Measurements from ENCODE around the gene SCG5.

SCG5 gene

GRCh38 chr15:32636908-32637567 lies 4.5 kb upstream of the SCG5 start:
- no peaks in the 10 kb centered on the region for H3K9me3 ChIP-seq (replicated peaks in 1 of 11)
- H3K4me3 ChIP-seq, result no peak overlapping the region
- H3K4me2 ChIP-seq, result peak overlapping the region; percentile 4 to 68 (median 53)
- peak overlapping the region in 2 of 11 experiments; percentile 4 to 53; a peak in 2 of 22 replicates for H3K9ac ChIP-seq
- H3K36me3 ChIP-seq, result peaks cover 0 to 100% (median 82%) of the 10 kb centered on the region in 11 experiments; a peak in 19 of 22 replicates
- H4K20me1 ChIP-seq, result peaks cover 0 to 12% (median 0%) of the 10 kb centered on the region in 11 experiments; a peak in 4 of 22 replicates
- peak overlapping the region in 7 of 11 experiments; percentile 7 to 37 (median 21); a peak in 8 of 22 replicates for H3K27ac ChIP-seq
- H3K4me1 ChIP-seq, result peaks cover 15 to 43% (median 37%) of the 10 kb centered on the region in 10 experiments; a peak in 19 of 20 replicates
- no peak for TF ChIP-seq Cebpa-rat (IDR thresholded peaks at IDR 0.05)
- no peaks in the 10 kb centered on the region for H3K27me3 ChIP-seq

- Histone ChIP-seq H3K9ac (no peak overlapping the region), H3K4me3 (no peak overlapping the region), H3K4me1 (peaks cover 15 to 43% (median 37%) of the 10 kb centered on the region in 10 experiments; a peak in 19 of 20 replicates), H3K27ac (peak overlapping the region in 4 of 11 experiments; percentile 7 to 37 (median 16); a peak in 3 of 22 replicates), H3K36me3 (peaks cover 0 to 93% (median 80%) of the 10 kb centered on the region in 11 experiments; a peak in 19 of 22 replicates), H3K4me2 (peak overlapping the region; percentile 4 to 68 (median 53); a peak in 20 of 22 replicates), H3K9me3 (replicated peaks in 1 of 11) (no peaks in the 10 kb centered on the region), H4K20me1 (peaks cover 0 to 12% (median 0%) of the 10 kb centered on the region in 11 experiments; a peak in 4 of 22 replicates), H3K27me3 (no peaks in the 10 kb centered on the region)
- no peak for TF ChIP-seq Cebpa-rat (IDR thresholded peaks at IDR 0.05)
Observed at GRCh38 chr15:32637704-32638103, 3.8 kb upstream of the SCG5 start.

- Histone ChIP-seq H3K4me2 (no peak overlapping the region), H3K9me3 (replicated peaks in 1 of 11) (no peaks in the 10 kb centered on the region), H4K20me1 (peaks cover 0 to 16% (median 0%) of the 10 kb centered on the region in 11 experiments; a peak in 3 of 22 replicates), H3K27ac (no peak overlapping the region), H3K4me1 (peaks cover 0 to 3% (median 0%) of the 10 kb centered on the region in 10 experiments; a peak in 5 of 20 replicates), H3K36me3 (peaks cover 0 to 91% (median 72%) of the 10 kb centered on the region in 11 experiments; a peak in 19 of 22 replicates), H3K9ac (no peak overlapping the region), H3K27me3 (no peaks in the 10 kb centered on the region), H3K4me3 (no peak overlapping the region)
- TF ChIP-seq Cebpa-rat (IDR thresholded peaks at IDR 0.05), result no peak
Observed at GRCh38 chr15:32642667-32643435, 1.3 kb downstream of the SCG5 start.

DNA sequence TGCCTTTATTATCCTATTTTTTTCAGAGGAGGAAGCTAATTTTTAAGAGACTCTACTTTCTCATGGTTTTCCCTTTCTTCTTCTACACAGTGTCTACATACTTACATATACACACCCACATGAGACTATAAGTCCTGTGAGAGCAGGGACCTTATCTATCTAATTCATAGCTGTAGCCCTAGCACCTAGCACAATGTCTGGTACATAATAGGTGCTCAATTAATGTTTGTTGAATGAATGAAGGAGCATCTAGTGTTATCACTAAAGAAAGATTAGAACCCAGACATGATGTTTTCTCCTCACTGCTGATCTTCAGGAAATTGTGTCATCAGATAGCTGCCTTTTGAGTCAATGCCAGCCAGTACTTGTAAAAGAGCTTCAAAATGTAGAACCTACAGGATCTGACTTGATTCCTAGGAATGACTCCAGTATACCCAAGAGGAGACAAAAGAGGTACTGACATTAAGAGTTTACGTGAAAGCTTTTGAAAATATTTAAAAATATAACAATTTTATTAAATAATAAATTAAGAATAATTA lies 2.5 kb downstream of the SCG5 start:
- Histone ChIP-seq H3K9me3 (replicated peaks in 1 of 11) (no peaks in the 10 kb centered on the region), H3K4me2 (no peak overlapping the region), H3K36me3 (peaks cover 0 to 91% (median 72%) of the 10 kb centered on the region in 11 experiments; a peak in 19 of 22 replicates), H3K27me3 (no peaks in the 10 kb centered on the region), H3K4me1 (no peaks in the 10 kb centered on the region), H3K9ac (no peak overlapping the region), H3K4me3 (no peak overlapping the region), H4K20me1 (peaks cover 0 to 16% (median 0%) of the 10 kb centered on the region in 11 experiments; a peak in 3 of 22 replicates), H3K27ac (no peak overlapping the region)
- TF ChIP-seq Cebpa-rat (IDR thresholded peaks at IDR 0.05), result no peak

GRCh38 chr15:32646291-32646690 lies 4.8 kb downstream of the SCG5 start:
- Histone ChIP-seq H3K27ac (no peak overlapping the region), H3K4me2 (no peak overlapping the region), H3K9ac (no peak overlapping the region), H4K20me1 (peaks cover 0 to 18% (median 0%) of the 10 kb centered on the region in 11 experiments; a peak in 3 of 22 replicates), H3K36me3 (peaks cover 0 to 86% (median 58%) of the 10 kb centered on the region in 11 experiments; a peak in 19 of 22 replicates), H3K4me3 (no peak overlapping the region), H3K9me3 (replicated peaks in 1 of 11) (no peaks in the 10 kb centered on the region), H3K4me1 (peaks cover 0 to 6% (median 0%) of the 10 kb centered on the region in 10 experiments; a peak in 2 of 20 replicates), H3K27me3 (no peaks in the 10 kb centered on the region)
- TF ChIP-seq Cebpa-rat (IDR thresholded peaks at IDR 0.05), result no peak

- no peak overlapping the region for H3K9ac ChIP-seq
- H3K4me2 ChIP-seq, result no peak overlapping the region
- no peak overlapping the region for H3K27ac ChIP-seq
Observed at GRCh38 chr15:32649342-32649741, 7.8 kb downstream of the SCG5 start.

GRCh38 chr15:32651229-32651837 lies 9.8 kb downstream of the SCG5 start:
- Histone ChIP-seq H3K9ac (no peak overlapping the region), H3K4me2 (peak overlapping the region in 1 of 11 experiments; percentile 28; a peak in 1 of 22 replicates), H3K27ac (no peak overlapping the region), H3K4me1 (peaks cover 0 to 11% (median 6%) of the 10 kb centered on the region in 10 experiments; a peak in 9 of 20 replicates), H3K4me3 (no peak overlapping the region), H3K36me3 (peaks cover 0 to 95% (median 76%) of the 10 kb centered on the region in 11 experiments; a peak in 19 of 22 replicates), H3K9me3 (replicated peaks in 1 of 11) (no peaks in the 10 kb centered on the region), H4K20me1 (peaks cover 0 to 12% (median 0%) of the 10 kb centered on the region in 11 experiments; a peak in 4 of 22 replicates), H3K27me3 (no peaks in the 10 kb centered on the region)
- TF ChIP-seq Cebpa-rat (IDR thresholded peaks at IDR 0.05), result no peak

More at GRCh38 chr15:32649342-32649741, 7.8 kb downstream of the SCG5 start:
- peaks cover 0 to 28% (median 0%) of the 10 kb centered on the region in 11 experiments; a peak in 4 of 22 replicates for H4K20me1 ChIP-seq
- H3K4me1 ChIP-seq, result peaks cover 0 to 6% (median 0%) of the 10 kb centered on the region in 10 experiments; a peak in 2 of 20 replicates
- peaks cover 0 to 95% (median 72%) of the 10 kb centered on the region in 11 experiments; a peak in 19 of 22 replicates for H3K36me3 ChIP-seq
- no peaks in the 10 kb centered on the region for H3K9me3 ChIP-seq (replicated peaks in 1 of 11)
- no peak overlapping the region for H3K4me3 ChIP-seq
- H3K27me3 ChIP-seq, result no peaks in the 10 kb centered on the region
- no peak for TF ChIP-seq Cebpa-rat (IDR thresholded peaks at IDR 0.05)

DNA sequence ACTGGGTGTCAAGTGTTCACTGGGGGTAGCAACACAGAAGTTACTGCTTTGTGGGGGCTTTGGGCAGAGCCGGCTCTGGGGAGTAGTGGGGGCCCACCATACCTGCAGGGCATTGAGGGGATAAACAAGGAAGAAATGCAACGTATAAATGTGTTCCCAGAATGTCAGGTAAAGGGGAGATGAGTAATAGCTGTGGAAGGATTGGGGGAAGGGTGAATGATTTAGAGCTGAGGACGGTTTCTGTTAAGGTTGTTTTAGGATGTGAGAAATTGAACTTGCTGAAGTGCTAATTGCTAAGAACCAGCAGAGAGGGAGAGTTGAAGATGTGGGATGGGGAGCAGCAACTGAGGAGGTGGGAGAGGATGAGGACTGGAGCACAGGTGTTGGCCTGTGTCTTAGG lies 10.7 kb downstream of the SCG5 start:
- Histone ChIP-seq H3K4me3 (no peak overlapping the region), H3K27ac (no peak overlapping the region), H3K9ac (no peak overlapping the region), H3K27me3 (no peaks in the 10 kb centered on the region), H3K4me2 (no peak overlapping the region), H4K20me1 (peaks cover 0 to 12% (median 0%) of the 10 kb centered on the region in 11 experiments; a peak in 4 of 22 replicates), H3K36me3 (peaks cover 0 to 91% (median 70%) of the 10 kb centered on the region in 11 experiments; a peak in 19 of 22 replicates), H3K4me1 (peaks cover 0 to 16% (median 6%) of the 10 kb centered on the region in 10 experiments; a peak in 9 of 20 replicates), H3K9me3 (replicated peaks in 1 of 11) (no peaks in the 10 kb centered on the region)
- no peak for TF ChIP-seq Cebpa-rat (IDR thresholded peaks at IDR 0.05)

Measured in BLaER1 treated with 17β-estradiol and CSF1 and Interleukin-3, amounts not matched to agents 10 nM and 100 nM (cell line).